ENCODE measurements around the gene DUS2.
"Not testable (repeated sequence)": the region's sequence is repeated elsewhere in the genome, so short reads cannot be mapped to it uniquely, and the experiment has no call there.

DUS2 gene

DNA sequence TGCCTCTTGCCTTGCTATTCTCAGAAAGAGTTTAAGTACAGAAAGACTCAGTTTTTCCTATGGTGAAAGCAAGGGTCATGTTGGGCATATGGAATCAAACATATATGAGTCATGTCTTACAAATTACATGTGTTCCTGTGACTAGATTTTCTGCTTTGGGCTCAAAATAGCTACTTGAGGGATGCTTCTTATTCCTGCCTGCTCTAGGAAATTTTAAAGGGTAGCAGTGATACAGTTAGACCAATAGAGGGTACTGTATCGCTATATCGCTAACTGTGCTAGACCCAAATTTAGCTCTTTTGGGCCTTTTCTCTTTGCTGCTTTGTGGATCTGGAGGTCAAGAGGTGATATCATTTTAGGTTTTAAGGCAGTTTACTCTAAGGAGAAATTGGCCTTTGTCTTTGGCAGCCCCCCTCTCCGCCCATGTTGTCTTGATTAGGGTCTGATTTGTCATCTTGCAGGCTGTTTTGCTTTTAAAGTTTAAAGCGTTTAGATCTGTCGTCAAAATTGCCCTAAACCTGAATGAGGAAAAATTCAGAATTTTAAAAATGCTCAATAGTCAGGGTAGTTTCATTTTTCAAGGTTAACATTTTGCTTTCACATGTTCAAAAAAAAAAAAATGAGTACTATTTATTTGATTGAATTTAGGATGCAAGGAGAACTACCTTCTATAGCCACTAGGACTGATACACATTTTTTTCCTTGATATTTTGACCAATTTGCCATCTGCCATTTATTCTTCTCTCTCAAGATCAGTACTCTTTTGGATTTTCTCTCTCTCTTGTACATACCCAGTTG is 70.9 kb downstream of the DUS2 start:
- DNase-seq: peak; percentile 50

DNA sequence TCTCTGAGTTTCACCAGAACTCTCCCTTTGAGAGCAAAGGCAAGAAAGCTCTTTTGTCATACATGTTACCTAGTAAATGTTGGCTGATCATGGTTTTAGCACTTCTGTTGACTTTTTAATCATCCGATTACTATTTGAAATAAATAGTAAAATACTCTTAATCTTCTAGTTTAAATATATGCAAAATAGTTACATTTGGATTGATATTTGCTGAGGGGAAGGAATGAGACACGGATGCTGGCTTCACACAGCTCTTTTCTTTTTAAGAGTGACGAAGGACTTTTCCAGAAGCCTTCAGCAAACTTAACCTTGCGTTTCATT is 71.5 kb downstream of the DUS2 start:
- DNase-seq: no peak

DNA sequence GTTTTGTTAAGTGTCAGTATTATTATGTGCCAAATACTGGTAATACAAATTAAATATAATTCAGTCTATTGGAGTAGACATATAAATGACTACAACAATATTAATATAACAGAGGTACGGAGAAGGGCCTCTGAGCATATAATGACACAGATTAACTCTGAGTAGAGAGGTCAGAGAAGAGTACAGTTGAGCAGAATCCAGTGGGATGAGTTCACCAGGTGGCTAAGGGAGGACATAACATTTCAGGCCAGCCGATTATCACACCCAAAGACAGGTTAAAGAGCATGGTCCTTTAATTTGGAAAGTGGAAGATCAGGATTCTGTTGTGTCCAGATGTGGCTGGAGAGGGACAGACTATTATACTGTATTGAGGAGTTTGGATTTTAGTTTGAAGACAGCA is 73.4 kb downstream of the DUS2 start:
- no peak for DNase-seq

DNA sequence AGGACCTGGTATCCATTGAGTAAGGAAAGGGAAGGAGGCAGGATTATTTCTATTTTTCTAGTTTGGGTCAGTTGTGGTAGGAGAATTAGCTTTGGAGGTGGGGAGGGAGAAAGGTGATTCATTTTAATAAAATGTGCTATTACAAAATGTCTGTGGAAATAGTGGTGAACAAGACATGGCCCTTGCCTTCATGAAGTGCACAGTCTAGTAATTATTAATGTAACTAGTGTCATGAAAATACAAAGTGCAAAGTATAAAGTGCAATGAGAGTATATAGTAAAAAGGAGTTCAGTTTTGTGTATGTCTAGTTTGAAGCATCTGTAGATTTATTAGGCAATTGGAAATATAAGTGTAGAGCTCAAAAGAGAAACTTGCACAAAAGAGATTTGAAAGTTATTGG is 74.0 kb downstream of the DUS2 start:
- DNase-seq: no peak

DNA sequence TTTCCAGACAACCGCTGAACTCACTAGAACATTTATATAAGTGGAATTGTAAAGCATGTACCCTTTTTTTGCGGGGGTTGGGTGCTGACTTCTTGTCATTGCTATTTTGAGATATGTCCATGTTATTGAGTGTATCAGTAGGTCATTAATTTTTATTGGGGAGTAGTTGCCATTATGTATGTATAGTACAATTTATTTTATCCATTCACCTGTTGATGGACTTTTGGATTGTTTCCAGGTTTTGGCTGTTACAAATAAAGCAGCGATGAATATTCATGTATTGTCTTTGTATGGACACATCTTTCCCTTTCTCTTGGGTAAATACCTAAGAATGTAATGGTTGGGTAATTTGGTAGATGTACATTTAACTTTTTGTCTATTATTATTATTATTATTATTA is 74.8 kb downstream of the DUS2 start:
- DNase-seq: no peak

DNA sequence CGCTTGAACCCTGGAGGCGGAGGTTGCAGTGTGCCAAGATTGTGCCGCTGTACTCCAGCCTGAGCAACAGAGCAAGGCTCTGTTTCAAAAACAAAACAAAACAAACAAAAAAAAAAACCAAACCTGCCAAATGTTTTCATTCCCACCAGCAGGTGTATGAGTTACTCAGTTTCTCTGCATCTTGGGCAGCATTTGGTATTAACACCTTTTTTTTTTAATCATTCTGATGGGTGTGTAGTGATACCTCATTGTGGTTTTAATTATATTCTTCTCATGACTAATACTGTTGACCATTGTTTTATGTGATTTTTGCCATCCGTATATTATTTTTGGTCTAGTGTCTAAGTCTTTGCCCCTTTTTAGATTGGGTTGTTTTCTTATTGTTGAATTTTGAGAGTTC is 77.4 kb downstream of the DUS2 start:
- no peak for DNase-seq

DNA sequence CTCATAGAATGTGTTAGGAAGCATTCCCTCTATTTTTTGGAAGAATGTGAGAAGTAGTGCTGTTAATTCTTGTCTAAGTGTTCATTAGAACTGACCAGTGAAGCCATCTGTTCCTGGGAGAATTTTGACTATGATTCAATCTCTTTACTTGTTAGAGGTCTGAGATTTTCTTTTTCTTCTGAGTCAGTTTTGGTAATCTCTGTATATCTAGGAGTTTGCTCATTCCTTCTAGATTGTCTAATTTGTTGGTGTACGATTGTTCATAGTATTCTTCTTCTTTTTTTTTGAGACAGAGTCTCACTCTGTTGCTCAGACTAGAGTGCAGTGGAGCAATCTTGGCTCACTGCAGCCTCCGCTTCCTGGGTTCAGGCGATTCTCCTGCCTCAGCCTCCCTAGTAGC is 82.5 kb downstream of the DUS2 start:
- DNase-seq: no peak

DNA sequence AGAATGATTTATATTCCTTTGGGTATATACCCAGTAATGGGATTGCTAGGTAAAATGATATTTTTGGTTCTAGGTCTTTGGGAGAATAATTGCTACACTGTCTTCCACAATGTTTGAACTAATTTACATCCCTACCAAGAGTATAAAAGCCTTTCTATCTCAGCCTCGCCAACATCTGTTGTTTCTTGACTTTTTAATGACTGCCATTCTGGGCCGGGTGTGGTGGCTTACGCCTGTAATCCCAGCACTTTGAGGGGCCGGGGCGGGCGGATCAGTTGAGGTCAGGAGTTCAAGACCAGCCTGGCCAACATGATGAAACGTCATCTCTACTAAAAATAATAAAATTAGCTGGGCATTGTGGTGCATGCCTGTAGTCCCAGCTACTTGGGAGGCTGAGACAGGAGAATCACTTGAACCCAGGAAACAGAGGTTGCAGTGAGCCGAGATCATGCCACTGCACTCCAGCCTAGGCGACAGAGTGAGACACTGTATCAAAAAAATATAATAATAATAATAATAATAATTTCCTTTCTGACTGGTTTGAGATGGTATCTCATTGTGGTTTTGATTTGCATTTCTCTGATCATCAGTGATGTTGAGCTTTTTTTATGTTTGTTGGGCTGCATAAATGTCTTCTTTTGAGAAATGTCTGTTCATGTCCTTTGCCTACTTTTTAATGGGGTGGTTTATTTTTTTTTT is 84.3 kb downstream of the DUS2 start:
- not testable (repeated sequence) for DNase-seq

DNA sequence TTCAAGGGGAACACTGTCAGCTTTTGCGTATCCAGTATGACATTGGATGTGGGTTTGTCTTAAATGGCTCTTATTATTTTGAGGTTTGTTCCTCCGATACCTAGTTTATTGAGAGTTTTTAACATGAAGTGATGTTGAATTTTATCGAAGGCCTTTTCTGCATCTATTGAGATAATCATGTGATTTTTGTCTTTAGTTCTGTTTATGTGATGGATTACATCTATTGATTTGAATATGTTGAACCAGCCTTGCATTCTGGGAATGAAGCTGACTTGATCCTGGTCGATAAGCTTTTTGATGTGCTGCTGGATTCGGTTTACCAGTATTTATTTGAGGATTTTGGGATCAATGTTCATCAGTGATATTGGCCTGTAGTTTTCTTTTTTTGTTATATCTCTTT is 86.1 kb downstream of the DUS2 start:
- not testable (repeated sequence) for DNase-seq

DNA sequence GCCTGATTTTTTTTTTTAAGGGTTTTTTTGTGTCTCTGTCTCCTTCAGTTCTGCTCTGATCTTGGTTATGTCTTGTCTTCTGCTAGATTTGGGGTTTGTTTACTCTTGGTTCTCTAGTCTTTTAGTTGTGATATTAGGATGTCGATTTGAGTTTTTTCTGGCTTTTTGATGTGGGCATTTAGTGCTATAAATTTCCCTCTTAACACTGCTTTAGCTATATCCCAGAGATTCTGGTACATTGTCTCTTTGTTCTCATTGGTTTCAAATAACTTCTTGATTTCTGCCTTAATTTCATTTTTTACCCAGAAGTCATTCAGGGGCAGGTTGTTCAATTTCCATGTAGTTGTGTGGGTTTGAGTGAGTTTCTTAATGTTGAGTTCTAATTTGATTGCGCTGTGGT is 87.5 kb downstream of the DUS2 start:
- DNase-seq: not testable (repeated sequence)

DNA sequence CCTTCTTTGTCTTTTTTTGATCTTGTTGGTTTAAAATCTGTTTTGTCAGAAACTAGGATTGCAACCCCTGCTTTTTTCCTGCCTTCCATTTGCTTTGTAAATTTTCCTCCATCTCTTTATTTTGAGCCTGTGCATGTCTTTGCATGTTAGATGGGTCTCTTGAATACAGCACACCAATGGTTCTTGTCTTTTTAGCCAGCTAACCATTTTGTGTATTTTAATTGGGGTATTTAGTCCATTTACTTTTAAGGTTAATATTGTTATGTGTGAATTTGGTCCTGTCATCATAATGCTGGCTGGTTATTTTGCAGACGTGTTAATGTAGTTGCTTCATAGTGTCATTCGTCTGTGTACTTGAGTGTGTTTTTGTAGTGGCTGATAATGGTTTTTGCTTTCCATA is 88.3 kb downstream of the DUS2 start:
- DNase-seq: no peak

DNA sequence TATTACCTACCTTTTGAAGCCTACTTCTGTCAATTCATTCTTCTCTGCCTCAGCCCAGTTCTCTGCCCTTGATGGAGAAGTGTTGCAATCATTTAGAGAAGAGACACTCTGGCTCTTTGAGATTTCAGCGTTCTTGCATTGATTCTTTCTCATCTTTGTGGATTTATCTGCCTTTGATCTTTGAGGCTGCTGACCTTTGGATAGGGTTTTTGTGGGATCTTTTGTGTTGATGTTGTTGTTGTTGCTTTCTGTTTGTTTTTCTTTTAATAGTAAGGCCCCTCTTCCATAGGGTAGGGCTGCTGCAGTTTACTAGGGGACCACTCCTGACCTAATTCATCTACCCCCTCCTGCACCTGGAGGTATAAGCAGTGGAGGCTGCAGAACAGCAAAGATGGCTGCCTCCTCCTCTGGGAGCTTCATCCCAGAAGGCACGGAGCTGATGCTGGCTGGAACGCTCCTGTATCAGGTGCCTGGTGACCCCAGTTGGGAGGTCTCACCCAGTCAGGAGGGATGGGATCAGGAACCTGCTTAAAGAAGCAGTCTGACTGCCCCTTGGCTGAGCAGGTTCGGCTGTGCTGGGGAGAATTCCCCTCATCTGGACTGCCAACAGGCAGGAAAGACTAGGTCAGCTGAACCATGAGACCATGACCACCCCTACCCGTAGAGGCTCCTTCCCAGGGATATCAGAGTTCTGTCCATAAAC is 90.1 kb downstream of the DUS2 start:
- DNase-seq: no peak

DNA sequence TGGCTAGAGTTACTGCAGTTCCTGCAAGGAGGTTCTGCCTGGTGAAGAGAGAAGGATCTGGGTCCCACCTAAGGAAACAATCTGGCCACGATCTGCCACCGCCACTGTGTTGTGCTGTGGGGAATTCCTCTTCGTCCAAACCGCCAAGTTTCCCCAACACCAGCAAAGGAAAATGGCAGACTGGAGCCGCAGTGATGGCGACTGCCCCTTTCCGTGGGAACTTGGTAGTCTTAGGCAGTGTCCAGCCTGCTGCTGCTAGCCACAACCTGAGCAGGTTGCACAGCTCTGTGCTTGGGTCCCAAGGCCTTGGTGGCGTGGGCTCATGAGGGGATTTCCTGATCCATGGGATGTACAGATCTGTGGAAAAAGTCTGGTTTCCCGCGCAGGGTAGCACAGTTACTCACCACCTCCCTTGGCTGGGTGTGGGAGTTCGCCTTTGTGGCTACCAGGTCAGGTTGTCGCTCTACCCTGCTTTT is 90.7 kb downstream of the DUS2 start:
- no peak for DNase-seq

DNA sequence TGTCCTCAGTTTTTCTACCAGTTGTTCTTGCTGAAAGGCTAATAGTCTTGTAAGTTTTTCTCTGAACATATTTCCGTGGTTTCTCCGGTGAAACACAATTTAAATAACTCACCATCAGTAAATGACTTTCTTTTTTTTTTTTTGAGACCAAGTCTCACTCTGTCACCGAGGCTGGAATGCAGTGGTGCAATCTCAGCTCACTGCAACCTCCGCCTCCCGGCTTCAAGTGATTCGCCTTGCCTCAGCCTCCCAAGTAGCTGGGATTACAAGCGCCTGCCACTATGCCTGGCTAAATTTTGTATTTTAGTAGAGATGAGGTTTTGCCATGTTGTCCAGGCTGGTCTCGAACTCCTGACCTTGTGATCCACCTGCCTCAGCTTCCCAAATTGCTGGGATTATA is 91.9 kb downstream of the DUS2 start:
- peak; percentile 14 for DNase-seq

DNA sequence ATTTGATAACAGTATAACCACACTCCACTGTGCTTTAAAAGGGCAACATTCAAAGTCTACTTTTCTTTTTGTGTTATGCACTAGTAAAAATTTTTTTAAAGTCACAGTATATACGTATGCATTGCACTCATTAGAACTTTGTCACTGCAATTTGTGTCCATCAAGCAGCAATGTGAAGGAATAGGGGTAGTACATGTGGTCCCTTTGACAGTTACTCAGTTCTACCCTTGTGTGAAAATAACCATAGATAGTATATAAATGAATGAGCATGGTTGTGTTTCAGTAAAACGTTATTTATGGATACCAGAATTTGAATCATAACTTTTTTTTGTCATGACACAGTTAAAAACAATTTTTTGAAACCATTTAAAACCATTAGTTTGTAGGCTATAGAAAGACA is 92.8 kb downstream of the DUS2 start:
- DNase-seq: no peak

DNA sequence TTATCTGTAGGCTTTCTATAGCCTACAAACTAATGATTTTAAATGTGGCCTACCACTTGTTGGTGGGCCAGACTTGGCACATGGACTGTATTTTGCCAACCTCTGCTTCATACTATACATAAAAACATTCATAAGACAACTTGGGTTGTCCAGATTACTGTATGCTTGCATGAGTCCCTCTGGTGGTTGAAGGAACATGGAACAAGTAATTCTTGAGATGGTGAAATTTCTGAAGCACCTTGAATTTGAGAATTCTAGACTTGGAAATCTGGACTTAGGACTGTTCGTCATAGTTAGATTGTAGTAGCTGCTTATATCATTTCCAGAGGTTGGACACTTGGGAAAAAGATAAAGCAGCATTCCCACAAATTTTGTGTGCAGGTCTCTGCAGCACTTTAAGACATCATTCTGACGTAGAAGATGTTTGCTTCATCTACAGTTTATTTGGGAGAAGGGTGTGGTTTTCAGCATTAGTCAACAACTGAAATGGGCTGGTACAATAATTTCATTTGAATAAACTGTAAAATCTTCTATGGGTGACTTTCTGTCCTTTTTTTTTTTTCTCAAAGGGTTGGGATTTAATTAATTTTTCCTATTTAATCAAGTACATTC is 93.3 kb downstream of the DUS2 start:
- peak; percentile 17 for DNase-seq

DNA sequence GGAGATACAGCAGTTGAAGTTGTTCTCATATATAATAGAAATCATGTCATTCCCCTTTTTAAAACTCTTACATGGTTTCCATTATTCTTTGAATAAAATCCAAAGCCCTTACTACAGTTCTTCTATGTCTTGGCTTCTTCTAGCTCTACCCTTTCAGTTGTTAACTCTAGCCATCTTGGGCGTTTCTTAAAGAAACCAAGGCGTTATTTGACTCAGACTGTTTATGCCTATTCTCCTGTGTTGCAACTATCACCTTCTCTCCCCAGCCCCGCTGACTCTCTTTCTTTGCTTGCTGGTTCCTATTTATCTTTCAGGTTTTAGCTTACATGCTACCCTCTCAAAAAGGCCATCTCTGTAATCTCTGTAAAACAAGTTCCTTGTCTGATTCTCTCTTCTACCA is 94.8 kb downstream of the DUS2 start:
- no peak for DNase-seq

DNA sequence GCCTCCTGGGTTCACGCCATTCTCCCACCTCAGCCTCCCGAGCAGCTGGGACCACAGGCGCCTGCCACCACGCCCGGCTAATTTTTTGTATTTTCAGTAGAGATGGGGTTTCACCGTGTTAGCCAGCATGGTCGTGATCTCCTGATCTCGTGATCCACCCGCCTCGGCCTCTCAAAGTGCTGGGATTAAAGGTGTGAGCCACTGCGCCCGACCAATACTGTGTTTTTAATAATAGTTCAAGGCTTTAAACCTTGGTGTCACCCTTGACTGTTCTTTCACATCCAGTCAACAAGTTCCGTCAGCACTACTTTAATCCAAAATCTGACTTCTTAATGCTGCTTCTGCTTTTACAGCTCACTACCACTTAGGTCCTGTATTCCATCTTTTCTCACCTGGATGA is 95.9 kb downstream of the DUS2 start:
- not testable (repeated sequence) for DNase-seq

DNA sequence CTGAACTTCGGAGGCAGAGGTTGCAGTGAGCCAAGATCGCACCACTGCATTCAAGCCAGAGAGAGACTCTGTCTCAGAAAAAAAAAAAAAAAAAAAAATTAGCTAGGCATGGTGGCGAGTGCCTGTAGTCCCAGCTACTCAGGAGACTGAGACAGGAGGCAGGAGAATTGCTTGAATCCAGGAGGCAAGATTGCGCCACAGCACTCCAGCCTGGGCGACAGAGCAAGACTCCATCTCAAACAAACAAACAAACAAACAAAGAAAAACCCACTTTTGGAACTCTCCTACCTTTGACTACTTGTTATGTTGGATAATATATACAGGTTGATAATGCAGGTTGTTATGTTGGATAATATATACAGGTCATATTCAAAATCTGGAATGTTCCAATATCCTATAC is 97.4 kb downstream of the DUS2 start:
- DNase-seq: not testable (repeated sequence)

DNA sequence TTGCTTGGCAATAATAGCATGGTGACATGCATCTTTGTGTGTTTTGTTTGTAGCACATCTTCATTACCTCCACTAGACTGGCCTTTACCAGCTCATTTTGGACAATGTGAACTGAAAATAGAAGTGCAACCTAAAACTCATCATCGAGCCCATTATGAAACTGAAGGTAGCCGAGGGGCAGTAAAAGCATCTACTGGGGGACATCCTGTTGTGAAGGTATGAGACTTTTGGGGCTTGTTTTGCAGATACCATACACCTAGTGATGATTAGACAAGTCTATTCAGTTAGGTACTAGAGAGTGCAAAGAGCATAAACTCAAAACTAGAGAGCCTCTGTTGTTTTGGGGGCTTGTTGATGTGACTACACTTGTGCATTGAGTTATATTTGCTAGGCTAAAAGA is 103.3 kb downstream of the DUS2 start:
- no peak for DNase-seq

DNA sequence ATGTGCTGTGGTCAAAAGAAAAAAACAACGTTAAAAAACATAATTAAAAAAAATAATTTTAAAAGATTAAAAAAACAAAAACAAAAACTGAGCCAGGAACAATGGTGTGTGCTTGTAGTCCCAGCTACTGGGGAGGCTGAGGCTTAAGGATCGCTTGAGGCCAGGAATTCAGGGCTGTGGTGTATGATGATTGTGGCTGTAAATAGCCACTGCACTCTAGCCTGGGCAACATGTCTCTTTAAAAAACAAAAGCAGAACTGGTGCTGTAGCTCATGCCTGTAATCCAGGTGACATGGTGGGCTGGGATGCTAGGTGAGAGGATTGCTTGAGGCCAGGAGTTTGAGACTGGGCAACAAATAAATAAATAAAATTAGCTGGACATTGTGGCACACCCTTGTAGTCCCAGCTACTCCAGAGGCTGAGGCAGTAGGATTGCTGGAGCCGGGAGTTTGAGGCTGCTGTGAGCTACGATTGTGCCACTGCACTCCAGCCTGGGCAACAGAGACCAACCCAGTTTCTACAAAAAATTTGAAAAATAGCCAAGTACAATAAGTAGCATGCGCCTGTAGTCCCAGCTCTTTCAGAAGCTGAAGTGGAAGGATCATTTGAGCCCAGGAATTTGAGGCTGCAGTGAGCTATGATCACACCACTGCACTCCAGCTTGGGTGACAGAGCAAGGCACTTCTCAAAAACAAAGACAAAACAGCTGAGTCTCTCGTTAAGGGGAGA is 105.7 kb downstream of the DUS2 start:
- DNase-seq: peak; percentile 38
